Thymus (tissue), 11 donors: ENCODE measurements around the gene ITPR1. TPM values are rescaled to one million over a fixed set of nuclear protein-coding genes. Genes with fewer than 3 reads are reported as not detected.

Experiments used
- DNase-seq, 9 donors: peaks; one replicate each; pipeline ENCODE4 v3.0.0-alpha.2; 2013; ENCODE audit warnings: low spot score in 9 of 9, low read depth in 6 of 9, missing footprints in 1 of 9
- H3K27ac ChIP-seq, 2 donors: one replicate each; pipeline ENCODE4 v1.5.1; 2013; ENCODE audit warnings: control low read depth in 1 of 2, low read depth in 1 of 2, low read length in 1 of 2, mild to moderate bottlenecking in 1 of 2, moderate library complexity in 1 of 2
- H3K27me3 ChIP-seq, 2 donors: one replicate each; pipeline ENCODE4 v1.5.1; 2013; ENCODE audit warnings: low read length in 1 of 2; ENCODE audit not compliant: control insufficient read depth in 2 of 2, insufficient read depth in 1 of 2
- H3K36me3 ChIP-seq, 2 donors: one replicate each; pipeline ENCODE4 v1.5.1; 2013; ENCODE audit warnings: low read length in 1 of 2, mild to moderate bottlenecking in 1 of 2, moderate library complexity in 1 of 2; ENCODE audit not compliant: control insufficient read depth in 2 of 2, insufficient read depth in 2 of 2
- H3K4me1 ChIP-seq, 2 donors: one replicate each; pipeline ENCODE4 v1.5.1; 2013; ENCODE audit warnings: low read length in 2 of 2; ENCODE audit not compliant: control insufficient read depth in 2 of 2, insufficient read depth in 2 of 2
- H3K4me3 ChIP-seq, 2 donors: one replicate each; pipeline ENCODE4 v1.5.1; 2013; ENCODE audit warnings: low read length in 2 of 2, control low read depth in 1 of 2, mild to moderate bottlenecking in 1 of 2
- H3K9me3 ChIP-seq, 2 donors: one replicate each; pipeline ENCODE4 v1.5.1; 2013; ENCODE audit warnings: low read length in 1 of 2, mild to moderate bottlenecking in 1 of 2; ENCODE audit not compliant: control insufficient read depth in 2 of 2, insufficient read depth in 1 of 2
- WGBS: extraction: QIAGEN DNeasy Blood & Tissue Kit; methylation state at CpG from one replicate; pipeline ENCODE4 v1.1.7; 2013; 5-methylcytosine and 5-hydroxymethylcytosine counted together
- polyA plus RNA-seq: library from polyadenylated mRNA; stranded (reverse); fragments of 200-250 nt; gene quantifications from one replicate; pipeline ENCODE4 v1.2.3, GENCODE V29; 2013
- total RNA-seq: library from RNA; stranded (reverse); fragments of 120-200 nt; gene quantifications from one replicate; pipeline ENCODE4 v1.2.4, GENCODE V29; 2013
- donor health status: healthy.

The ITPR1 gene
- total and polyA plus RNA-seq, 2 donors: 23.9 to 36.6 TPM

DNA sequence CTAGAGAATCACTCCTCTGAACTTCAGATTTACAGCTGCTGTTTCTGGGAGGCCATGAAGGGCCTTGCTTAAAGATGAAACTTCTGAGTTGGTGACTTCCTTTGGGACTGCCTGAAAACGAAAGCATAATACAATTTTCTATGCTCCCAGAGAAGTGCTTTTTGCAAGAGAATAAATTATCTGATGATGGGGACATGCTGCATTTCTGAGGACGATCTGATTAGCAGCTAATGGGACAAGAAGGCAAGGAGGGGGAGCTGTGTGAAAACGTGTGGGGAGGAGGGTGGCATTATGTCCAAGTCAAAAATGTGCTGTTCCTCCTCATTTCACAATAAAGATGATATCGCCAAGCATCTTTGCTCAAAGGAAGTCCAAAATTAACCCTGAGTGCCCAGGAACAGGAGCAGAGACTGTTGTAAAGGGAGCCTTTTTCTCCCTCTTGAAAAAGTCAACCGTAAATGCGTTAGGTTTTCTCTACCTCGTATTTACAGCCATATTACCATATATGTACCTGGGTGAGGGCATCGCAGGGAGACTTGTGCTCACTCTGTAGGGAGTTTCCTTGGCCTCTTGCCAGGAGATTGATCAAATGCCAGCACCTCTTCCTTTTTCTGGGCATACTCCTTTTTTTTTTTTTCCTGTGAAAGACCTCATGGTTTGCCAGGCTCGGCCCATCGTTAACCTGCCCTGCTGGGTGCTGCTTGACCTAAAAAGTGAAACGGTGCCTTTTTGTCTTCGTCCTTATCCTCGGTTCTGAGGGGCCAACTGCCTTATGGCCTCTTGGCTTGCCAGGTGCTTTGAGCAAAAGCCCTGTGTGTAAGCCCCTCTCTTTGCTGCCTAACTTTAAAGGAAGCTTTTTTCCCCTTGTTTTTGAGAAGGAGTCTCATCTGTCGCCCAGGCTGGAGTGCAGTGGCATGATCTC, 11.5 kb downstream of the ITPR1 start:
- peaks cover 25 to 46% of the 10 kb centered on the region in 2 donors for H3K4me1 ChIP-seq

DNA sequence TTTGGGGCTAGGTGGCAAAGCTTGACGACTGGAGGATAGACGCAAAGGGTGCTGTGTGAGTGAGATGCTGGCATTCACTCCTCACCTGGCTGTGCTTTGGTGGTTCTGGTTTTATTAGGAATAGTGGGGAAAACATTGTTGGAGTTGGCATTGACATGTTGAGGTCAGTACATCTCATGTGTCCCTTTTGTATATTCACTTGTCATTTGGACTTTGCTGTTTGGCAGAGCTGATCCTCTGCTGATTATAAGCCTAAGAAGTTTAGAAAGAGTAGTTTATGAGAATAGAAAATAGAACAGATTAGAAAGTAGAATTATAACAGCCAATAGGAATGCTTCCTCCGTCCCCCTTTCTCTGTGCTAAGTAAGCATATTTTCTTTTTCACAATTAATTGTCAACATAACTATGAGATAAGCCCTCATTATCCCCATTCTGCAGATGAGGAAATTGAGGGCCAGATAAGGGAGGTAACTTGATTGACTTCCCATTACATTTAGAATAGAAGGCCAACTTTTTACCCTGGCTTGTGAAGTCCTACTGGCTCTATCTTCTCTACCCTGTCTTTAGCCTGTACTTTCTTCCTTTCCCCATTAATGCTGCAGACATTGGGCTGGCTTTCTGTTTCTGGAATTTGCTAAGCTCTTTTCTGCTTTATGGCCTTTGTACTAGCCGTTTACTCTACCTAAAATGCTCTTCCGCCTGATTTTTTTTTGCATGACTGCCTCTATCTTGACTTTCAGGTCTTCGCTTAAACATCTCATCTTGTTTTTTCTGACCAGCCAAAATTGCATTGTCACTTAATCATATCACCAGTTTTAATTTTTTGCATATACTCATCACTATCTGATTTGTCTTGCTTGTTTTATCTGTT, 12.8 kb downstream of the ITPR1 start:
- Histone ChIP-seq H3K9me3 (no peaks in the 10 kb centered on the region), H3K36me3 (peaks cover 7 to 11% of the 10 kb centered on the region in 2 donors), H3K4me1 (peaks cover 25 to 49% of the 10 kb centered on the region in 2 donors), H3K27ac (peak overlapping the region in 1 of 2 donors; percentile 92), H3K4me3 (no peak overlapping the region), H3K27me3 (no peaks in the 10 kb centered on the region)
- no peak for DNase-seq
- WGBS: 97% methylated on average over 6 of the region's 6 CpGs

More for the DNA sequence above, 11.5 kb downstream of the ITPR1 start:
- Histone ChIP-seq H3K27ac (peak overlapping the region; percentile 38 to 92), H3K9me3 (no peaks in the 10 kb centered on the region), H3K27me3 (no peaks in the 10 kb centered on the region), H3K4me3 (peak overlapping the region; percentile 14 to 15), H3K36me3 (peaks cover 8 to 18% of the 10 kb centered on the region in 2 donors)
- DNase-seq: peak in 1 of 9 donors; percentile 67
- 10% methylated on average over 14 of the region's 14 CpGs for WGBS

DNA sequence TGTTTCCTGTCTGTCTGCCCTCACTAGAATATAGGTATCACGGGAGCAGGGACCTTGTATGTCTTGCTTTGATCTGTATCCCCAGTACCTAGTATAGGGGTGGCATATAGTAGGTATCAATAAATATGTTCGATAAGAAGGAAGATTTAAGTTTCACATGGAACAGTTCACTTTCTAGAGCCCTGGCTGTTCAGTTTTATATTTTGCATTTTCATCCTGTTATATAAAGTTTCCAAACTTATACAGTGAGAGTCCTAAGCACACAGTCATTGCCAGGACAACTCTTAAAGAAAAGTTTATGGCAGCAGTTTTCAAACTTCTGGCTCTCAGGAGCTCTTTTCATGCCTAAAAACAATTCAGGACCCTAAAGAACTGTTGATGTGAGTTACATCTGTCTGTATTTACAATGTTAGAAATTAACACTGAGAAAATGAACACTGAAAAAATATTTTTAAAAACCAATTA, 13.4 kb downstream of the ITPR1 start:
- WGBS: 66% methylated on average over 2 of the region's 2 CpGs
- Histone ChIP-seq H3K27ac (peak overlapping the region in 1 of 2 donors; percentile 13), H3K9me3 (no peaks in the 10 kb centered on the region), H3K27me3 (no peaks in the 10 kb centered on the region), H3K4me3 (no peak overlapping the region), H3K36me3 (peaks cover 4 to 6% of the 10 kb centered on the region in 2 donors), H3K4me1 (peaks cover 29 to 56% of the 10 kb centered on the region in 2 donors)
- no peak for DNase-seq

DNA sequence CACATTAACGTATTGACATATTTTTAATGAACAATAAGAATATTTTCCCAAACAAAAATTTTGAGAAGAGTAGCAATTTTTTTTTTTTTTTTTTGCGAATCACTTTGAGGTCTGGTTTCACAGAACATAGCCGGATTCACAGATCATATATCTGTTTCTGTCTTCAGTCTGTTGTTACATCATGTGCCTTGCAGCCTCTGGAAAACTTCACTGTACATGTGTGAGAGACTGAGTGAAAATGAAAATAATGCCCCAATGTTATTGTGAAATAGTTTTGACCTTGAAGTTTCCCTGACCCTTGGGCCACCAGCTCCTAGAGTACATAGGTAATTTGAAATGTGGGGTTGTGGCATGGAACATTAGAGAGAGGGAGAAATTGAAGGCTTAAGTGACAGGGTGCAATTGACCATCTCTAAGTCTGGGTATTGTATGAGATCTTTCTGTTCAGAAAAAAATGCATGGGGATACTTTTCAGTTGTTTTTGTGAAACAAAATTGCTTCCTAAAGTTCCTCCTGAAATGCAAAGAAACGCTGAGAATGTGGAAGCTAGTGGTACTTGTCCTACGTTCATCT, 14.0 kb downstream of the ITPR1 start:
- Histone ChIP-seq H3K27ac (no peak overlapping the region), H3K4me1 (peaks cover 35 to 61% of the 10 kb centered on the region in 2 donors), H3K27me3 (no peaks in the 10 kb centered on the region), H3K36me3 (peaks cover 3 to 6% of the 10 kb centered on the region in 2 donors), H3K9me3 (no peaks in the 10 kb centered on the region), H3K4me3 (no peak overlapping the region)
- DNase-seq: no peak
- 67% methylated on average over 5 of the region's 5 CpGs for WGBS

DNA sequence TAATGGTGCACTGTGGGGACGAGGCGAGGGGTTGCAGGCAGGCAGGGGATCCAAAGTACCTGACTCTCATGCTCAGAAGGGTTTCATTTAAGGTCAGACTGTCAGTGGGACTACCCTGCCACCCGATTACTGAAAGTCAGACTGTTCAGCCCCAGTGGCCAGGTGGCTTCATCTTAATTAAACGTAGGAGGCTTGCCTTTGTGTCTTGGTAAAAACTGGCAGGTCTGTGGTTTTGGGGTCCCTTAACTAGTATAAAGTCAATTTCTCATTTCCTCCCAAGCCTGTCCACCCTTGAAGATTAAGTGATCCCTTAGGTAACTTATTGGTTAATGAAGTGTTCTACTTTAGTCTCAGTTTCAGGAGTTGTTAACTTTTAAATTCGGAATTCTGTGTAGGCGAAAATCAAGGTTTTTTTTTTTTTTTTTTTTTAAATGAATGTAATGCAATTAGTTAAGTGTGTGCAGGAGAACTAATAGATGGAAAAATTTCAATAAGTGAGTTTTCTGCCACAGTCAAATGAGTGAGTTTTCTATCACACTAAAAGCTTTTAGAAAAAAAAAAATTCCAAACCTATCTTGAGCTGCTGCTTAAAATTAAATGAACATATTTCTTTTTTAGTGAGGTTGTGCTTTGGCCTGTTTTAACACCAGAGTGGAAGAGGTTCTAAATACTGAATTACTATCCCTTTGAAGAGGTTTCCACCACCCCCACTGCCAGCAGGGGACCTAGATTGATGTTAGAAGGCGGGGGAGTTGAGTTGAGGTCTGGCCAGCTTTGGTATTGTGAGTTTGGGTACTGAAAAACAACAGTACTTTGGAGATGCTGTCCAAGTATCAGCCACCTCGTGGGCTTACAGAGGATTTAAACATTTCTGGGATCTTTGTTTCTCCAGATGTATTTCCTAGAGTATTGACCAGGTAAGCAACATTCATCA, 15.2 kb downstream of the ITPR1 start:
- Histone ChIP-seq H3K9me3 (no peaks in the 10 kb centered on the region), H3K27ac (no peak overlapping the region), H3K36me3 (peaks cover 5 to 6% of the 10 kb centered on the region in 2 donors), H3K4me3 (no peak overlapping the region), H3K27me3 (no peaks in the 10 kb centered on the region), H3K4me1 (peaks cover 42 to 70% of the 10 kb centered on the region in 2 donors)
- DNase-seq: peak in 1 of 9 donors; percentile 54
- WGBS: 71% methylated on average over 8 of the region's 8 CpGs

DNA sequence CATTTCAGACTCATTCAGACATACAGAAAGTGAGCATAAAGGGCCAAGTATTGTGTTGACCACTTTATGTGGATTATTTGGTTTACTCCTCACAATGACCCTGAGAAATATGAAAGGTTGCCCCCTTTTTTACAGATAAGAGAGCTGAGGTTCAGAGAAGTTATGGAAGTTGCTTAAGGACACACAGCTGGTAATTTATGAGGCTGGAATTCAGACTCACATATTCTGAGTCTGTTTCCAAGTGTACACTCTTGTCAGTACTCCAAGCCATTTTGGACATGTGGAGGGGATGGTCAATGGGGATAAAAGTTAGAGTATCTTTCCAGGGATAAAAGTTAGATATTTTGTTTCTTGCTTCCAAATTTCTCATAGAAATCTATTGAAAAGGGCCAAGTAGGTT, 15.9 kb downstream of the ITPR1 start:
- no peak overlapping the region for H3K4me3 ChIP-seq
- no peaks in the 10 kb centered on the region for H3K27me3 ChIP-seq
- H3K36me3 ChIP-seq: peaks cover 5 to 6% of the 10 kb centered on the region in 2 donors
- H3K4me1 ChIP-seq: peaks cover 34 to 64% of the 10 kb centered on the region in 2 donors
- DNase-seq: no peak
- H3K27ac ChIP-seq: no peak overlapping the region
- H3K9me3 ChIP-seq: no peaks in the 10 kb centered on the region

DNA sequence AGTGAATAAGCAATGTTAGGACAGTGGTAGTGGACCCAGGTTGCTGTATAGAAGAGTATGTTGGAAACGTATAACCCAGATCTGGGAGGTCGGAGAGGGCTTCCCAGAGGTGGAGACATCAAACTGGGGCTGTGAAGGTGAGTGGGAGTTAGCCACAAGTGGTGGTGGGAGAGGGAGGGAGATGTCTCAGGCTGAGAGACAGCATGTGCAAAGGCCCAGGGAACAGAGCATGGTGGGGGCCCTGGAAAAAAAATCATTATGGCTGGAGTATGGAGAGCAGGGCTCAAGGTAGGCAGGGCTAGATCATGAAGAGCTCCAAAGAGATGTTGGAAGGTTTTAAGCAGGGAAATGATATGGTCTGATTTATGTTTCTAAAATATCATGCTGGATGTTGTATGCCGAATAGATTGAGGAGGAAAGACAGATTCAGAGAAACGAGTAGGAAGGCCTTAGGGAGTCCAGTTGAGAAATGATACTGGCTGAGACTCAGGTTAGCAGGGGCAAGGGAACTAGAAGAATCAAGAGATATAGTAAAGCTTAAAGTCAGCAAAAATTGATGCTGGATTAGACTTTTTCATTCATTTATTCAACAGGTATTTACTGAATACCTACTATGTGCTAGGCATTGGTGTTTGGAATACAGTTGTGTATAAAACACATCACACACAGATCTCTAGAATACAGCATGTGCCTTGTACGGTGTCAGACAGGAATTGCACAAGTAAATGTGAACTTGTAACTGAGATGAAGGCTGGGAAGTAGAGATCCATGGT, 17.0 kb downstream of the ITPR1 start:
- Histone ChIP-seq H3K27ac (no peak overlapping the region), H3K9me3 (no peaks in the 10 kb centered on the region), H3K4me1 (peaks cover 33 to 53% of the 10 kb centered on the region in 2 donors), H3K36me3 (peaks cover 5 to 9% of the 10 kb centered on the region in 2 donors), H3K27me3 (no peaks in the 10 kb centered on the region), H3K4me3 (no peak overlapping the region)
- no peak for DNase-seq
- WGBS: 97% methylated on average over 5 of the region's 5 CpGs
